WTC11 (cell line): ENCODE results near the gene NDST3.

Source experiments
- ATF6 ChIP-seq: sonication (generic); formaldehyde crosslinking; IDR thresholded peaks from 2 replicates; pipeline ENCODE4 v1.8.1; 2023; ENCODE audit warnings: mild to moderate bottlenecking, missing genetic modification reagents
- CTCF ChIP-seq: fragments of 200-600 bp; IDR thresholded peaks from 2 replicates; pipeline ENCODE4 v1.8.0; 2022; ENCODE audit warnings: antibody characterized with exemption
- ESRRA ChIP-seq: sonication (generic); formaldehyde crosslinking; IDR thresholded peaks from 2 replicates; pipeline ENCODE4 v1.8.1; 2022; ENCODE audit warnings: mild to moderate bottlenecking, missing genetic modification reagents, borderline replicate concordance
- FOXK1 ChIP-seq: sonication (generic); formaldehyde crosslinking; IDR thresholded peaks from 2 replicates; pipeline ENCODE4 v1.8.0; 2022; ENCODE audit warnings: mild to moderate bottlenecking, moderate library complexity, missing genetic modification reagents
- FOXP1 ChIP-seq: sonication (generic); formaldehyde crosslinking; IDR thresholded peaks from 2 replicates; pipeline ENCODE4 v1.8.0; 2022; ENCODE audit warnings: missing genetic modification reagents, mild to moderate bottlenecking, moderate library complexity, borderline replicate concordance
- GRHL2 ChIP-seq: fragments of 250-450 bp; sonication (Bioruptor Pico); IDR thresholded peaks from 2 replicates; pipeline ENCODE4 v1.8.0; 2022; ENCODE audit warnings: mild to moderate bottlenecking, moderate library complexity; ENCODE audit not compliant: insufficient replicate concordance, severe bottlenecking
- NR1H2 ChIP-seq: sonication (generic); formaldehyde crosslinking; IDR thresholded peaks from 2 replicates; pipeline ENCODE4 v1.9.0; 2021; ENCODE audit warnings: mild to moderate bottlenecking, moderate library complexity, missing genetic modification reagents
- NR2C2 ChIP-seq: sonication (generic); formaldehyde crosslinking; IDR thresholded peaks from 2 replicates; pipeline ENCODE4 v1.8.0; 2022; ENCODE audit warnings: mild to moderate bottlenecking, missing genetic modification reagents
- OVOL2 ChIP-seq: fragments of 250-450 bp; sonication (Bioruptor Pico); IDR thresholded peaks from 2 replicates; pipeline ENCODE4 v1.9.0; 2021; ENCODE audit warnings: mild to moderate bottlenecking, borderline replicate concordance
- SOX15 ChIP-seq: fragments of 250-450 bp; sonication (Bioruptor Pico); IDR thresholded peaks from 2 replicates; pipeline ENCODE4 v1.9.0; 2021; ENCODE audit warnings: mild to moderate bottlenecking
- SP1 ChIP-seq: sonication (generic); formaldehyde crosslinking; conservative IDR thresholded peaks from 2 replicates; pipeline ENCODE4 v1.8.1; 2022; ENCODE audit warnings: missing genetic modification reagents
- TCF7 ChIP-seq: sonication (generic); formaldehyde crosslinking; IDR thresholded peaks from 2 replicates; pipeline ENCODE4 v1.8.0; 2022; ENCODE audit warnings: mild to moderate bottlenecking, low read depth, missing genetic modification reagents, moderate library complexity
- USF2 ChIP-seq: sonication (generic); formaldehyde crosslinking; IDR thresholded peaks from 2 replicates; pipeline ENCODE4 v1.8.1; 2023; ENCODE audit warnings: mild to moderate bottlenecking, missing genetic modification reagents, moderate library complexity

GRCh38 chr4:118296729-118297128 lies 262.4 kb downstream of the NDST3 start:
- TF ChIP-seq OVOL2 = no peak
- TF ChIP-seq CTCF = no peak
- TF ChIP-seq FOXP1 = no peak
- no peak for TF ChIP-seq ESRRA (CRISPR knock-in tag)
- no peak for TF ChIP-seq GRHL2 (CRISPR knock-in tag)
- no peak for TF ChIP-seq SOX15 (CRISPR knock-in tag)
- TF ChIP-seq SP1 (CRISPR knock-in tag) = no peak
- no peak for TF ChIP-seq ATF6
- TF ChIP-seq FOXK1 (CRISPR knock-in tag) = no peak
- no peak for TF ChIP-seq NR2C2 (CRISPR knock-in tag)
- TF ChIP-seq USF2 (CRISPR knock-in tag) = no peak
- no peak for TF ChIP-seq NR1H2 (CRISPR knock-in tag)
- no peak for TF ChIP-seq TCF7
